Activated T-cell treated with anti-CD3 and anti-CD28 coated beads, Interleukin-2, amount 50 U/mL, for 48 hours (primary cell): Measurements from ENCODE around the gene PCNX4.

Source experiments
- DNase-seq, 2 experiments: peaks; one replicate each; pipeline ENCODE4 v3.0.0-alpha.2; 2020

The PCNX4 gene

DNA sequence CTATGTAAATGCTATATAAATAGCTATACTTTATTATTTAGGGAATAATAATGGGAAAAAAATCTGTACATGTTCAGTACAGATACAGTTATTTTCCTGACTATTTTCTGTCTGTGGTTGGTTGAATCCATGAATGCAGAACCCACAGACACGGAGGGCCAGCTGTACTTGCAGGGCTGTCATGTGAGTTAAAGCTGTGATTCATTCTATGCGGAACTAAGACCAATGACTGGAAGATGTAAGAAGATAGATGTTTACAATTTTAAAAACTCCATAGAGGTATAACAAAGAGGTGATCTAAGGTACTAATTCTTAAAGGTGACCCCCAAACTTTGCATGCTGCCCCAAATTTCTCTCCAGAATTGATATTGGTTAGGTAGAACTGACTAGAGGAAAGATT lies 14.6 kb downstream of the PCNX4 start:
- no peak for DNase-seq

DNA sequence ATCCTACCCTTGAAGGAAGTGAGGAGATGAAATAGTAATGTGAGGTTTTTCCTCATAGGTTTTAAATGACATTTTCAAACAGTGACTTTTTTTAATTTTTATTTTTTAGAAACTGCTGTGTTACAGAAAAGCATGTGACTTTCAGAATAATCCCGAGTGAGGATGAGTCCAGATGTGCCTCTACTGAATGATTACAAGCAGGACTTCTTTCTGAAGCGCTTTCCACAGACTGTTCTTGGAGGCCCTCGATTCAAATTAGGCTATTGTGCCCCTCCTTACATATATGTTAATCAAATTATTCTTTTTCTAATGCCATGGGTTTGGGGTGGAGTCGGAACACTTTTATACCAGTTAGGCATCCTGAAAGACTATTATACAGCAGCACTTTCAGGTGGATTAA lies 15.8 kb downstream of the PCNX4 start:
- no peak for DNase-seq

DNA sequence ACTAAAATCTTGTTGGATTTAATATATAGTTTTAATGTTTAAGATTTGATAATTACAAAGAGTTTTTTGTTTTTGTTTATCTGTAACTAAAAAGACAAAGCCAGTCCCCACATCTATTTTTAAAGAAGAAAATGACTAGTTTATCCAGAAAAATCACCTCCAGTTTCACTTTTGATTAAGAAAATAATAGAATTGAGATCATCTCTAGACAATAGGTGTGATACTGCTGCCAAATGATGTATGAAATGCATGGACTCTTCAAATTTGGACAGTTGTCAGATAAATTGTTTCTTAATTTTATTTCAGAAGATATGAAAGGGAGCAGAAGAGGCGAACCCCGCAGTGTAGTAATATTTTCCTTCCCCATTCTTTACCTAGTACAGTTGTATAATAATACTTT lies 20.0 kb downstream of the PCNX4 start:
- no peak for DNase-seq

DNA sequence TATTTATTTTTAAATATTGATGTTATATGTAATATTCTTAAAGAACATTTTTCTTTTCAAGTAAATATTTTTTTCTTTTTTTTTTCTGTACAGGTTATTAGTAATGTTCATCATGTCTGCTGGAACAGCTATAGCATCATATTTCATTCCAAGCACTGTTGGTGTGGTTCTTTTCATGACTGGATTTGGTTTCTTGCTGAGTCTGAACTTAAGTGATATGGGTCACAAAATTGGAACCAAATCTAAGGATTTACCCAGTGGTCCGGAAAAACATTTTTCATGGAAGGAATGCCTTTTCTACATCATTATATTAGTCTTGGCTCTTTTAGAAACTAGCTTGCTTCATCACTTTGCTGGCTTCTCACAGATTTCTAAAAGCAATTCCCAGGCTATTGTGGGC lies 23.2 kb downstream of the PCNX4 start:
- no peak for DNase-seq

DNA sequence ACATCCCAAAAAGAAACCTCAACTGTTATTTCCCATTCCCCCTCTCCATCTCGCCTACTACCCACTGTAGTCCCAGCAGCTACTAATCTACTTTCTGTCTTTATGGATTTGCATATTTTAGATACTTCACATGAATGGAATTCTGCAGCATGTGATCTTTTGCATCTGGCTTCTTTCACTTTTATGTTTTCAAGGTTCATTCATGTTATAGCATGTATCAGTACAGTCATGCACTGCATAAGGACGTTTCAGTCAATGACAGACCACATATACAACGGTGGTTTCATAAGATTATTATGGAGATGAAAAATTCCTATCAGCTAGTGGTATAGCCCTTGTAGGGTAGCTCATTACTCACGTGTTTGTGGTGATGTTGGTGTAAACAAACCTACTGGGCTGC lies 24.5 kb downstream of the PCNX4 start:
- no peak for DNase-seq

DNA sequence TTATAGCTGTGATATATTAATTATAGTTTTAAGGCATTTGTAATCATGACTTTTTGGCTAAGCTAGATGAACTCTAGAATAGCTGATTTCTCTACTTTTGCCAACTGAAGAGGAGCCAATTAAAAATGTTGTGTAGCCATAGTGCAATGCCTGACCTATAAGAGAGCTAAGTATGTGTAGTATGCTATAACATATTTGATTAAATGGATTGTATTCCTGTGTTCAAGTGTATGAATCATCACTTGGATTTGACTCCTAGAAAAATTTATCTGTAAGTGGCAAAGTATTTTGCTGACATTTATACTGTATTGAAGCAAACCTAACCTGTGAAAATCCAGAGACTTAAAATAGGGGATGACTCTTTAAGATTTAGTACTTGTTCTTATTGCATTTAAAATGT lies 34.2 kb downstream of the PCNX4 start:
- no peak for DNase-seq

DNA sequence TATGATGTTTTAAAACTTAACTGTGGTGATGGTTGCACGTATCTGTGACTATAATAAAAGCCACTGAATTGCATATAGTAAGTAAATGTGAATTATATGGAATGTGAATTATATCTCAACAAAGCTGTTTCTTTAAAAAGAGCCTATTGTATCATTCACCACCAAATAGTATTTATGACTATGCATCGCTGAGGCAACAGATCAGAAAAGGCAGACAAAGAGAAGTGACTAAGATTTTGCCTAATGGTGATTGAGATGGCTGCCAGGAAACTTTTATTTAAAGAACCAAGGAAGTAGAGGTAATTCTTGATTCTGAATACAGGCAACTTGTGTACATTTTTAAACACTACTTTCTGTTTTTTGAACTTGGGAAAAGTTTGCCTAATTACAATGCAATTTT lies 41.8 kb downstream of the PCNX4 start:
- no peak for DNase-seq

DNA sequence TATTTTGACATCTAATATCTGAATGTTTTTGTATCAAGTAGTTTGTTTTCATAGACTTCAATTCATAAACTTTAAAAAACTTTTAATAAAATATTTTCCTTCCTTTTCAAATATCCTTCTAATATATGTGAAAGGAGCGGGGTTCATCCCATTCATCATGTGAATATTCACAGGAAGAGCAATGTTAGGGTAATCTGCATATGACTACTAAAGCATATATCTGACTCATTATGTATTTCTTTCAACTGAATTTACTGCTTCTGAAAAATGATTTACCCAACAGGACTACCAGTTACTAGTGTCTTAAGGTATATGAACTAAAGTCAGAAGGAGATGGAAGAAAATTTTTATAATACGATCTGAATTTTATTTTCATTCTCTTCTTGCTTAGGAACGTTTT lies 43.0 kb downstream of the PCNX4 start:
- no peak for DNase-seq

DNA sequence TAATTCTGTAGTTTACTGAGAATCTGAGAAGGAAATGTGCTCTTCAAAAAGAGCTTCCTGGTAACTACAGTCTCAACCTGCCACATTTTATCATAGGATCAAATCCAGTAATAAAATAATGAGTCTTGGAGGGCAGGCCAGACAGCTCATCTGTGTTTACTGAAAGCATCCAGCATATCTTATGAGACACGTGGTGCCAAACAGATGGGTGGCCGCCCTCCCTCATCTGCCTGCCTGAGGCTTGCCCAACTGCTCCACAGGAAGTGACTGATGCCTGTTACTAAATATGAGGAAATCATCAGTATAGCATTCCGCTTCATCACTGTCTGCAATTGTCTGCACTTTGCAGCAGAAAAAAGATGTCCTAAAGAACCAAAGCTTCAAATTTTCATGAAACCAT lies 60.0 kb downstream of the PCNX4 start:
- DNase-seq, result peak; percentile 48 to 67

DNA sequence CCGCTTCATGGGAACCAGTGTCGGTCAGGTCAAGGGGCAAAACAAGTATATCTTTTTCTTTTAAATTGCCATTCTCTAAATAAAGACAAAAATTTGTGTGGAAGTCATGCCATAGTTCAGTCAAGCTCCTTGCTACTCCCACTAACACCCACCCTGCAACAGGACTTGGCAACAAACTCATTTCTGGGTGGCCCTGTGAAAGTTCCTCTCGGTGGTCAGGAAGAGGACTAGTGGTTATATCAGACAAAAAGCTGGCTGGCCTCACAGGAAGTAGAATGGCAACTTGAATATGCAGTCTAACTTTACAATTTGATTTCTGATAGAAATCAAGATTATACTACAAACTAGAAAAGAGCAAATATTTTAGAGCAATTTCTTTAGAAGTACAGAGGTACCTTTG lies 62.3 kb downstream of the PCNX4 start:
- DNase-seq, result no peak

DNA sequence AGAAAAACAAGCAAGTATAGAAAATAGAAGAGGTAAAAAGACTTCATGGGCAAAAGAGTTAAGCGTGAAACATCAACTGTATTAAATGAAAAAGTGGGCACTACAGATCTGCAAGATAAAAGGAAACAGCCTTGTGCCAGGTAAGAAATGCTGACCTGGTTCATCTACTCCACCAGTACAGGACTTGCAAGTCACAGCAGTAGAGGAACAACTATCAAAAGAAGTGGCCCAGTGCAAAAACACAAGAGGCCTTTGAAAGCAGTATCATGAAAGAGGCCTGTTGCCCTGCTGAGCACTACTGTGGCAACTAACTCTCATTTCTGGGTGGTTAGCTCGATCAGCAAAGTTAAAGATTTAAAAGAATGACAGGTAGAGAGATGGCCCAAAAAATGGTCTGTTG lies 62.9 kb downstream of the PCNX4 start:
- no peak for DNase-seq

DNA sequence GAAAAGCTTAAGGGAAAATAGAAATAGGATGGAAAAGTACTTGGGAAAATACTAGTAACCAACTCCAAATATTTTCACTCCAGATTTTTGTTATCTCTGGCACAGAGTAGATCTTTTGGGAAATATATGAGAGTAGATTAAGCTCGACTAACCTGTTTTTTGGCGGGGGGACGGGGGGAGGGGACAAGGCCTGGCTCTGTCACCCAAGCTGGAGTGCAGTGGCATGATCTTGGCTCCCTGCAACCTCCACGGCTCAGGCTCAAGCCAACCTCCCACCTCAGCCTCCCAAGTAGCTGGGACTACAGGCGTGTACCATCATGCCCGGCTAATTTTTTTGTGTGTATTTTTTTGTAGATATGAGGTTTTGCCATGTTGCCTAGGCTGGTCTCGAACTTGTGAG lies 68.7 kb downstream of the PCNX4 start:
- no peak for DNase-seq

DNA sequence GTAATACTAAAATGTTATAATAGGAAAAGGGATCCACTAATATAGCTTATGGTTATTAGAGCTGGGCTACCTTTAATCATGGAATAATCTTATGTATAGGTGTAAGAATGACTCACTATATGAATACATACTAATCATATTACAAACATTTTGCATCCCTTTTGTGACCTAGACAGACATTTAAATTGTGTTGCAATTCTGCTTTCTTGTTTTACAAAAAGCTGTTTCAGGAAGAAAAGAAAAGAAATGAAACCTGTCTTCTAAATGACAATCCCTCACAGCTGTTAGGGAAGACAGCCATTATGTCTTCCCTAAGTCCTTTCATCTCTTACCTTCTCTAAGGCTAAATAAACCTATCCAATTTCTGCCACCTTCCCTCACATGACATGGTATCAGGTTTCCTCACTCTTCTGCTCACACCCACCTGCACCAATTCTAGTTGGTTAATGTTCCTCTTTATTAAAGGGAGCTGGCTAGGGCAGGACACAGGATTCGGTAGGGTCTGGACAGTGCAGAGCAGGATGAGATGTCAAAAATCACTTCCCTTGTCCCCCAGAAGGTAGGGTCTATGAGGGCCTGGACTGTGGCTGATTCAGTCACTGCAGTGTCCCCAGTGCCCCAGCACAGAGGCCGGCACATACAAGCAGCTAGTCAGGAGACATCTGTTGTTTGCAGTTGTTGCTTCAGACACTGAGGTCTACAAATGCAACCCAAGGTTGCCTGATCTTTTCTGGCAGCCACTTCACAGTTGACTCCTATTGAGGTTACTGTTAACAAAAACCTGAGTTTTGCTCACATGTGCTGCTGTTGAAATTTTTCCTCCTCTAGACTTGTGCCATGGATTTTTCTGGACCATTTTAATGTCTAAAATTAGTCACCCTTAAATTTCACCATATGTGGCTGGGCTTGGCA lies 69.7 kb downstream of the PCNX4 start:
- no peak for DNase-seq

DNA sequence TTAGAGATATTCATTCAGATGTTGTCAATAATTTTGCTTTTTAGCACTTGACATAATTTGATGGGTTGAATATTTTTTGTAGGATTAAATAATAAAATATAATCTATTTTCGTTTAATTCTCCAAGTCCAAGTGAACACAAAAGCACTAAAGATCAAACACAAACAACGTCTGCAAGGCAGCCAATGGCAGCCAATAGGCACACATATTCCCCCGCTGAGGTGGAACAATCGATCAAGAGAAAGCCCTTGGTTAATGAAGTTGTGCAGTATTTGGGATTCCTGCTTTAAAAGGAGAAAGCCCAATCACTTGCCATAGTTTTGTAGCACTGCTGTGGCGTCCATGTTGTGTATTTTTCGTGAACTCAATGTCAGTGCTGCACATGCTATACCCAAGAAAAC lies 72.0 kb downstream of the PCNX4 start:
- DNase-seq, result no peak

DNA sequence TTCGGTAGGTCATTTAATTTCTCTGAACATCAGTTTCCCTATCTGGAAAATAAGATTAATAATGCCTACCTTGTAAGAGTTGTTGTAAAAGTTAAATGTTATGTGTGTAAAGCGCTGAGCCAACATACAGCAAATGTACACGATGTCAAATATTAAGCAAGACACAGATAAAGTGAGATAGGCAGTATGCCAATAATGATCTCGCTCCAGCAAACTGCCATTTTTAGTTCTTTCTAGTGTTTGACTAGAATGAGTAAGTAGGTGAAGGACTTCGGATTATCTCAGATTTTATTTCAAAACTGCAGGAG lies 72.6 kb downstream of the PCNX4 start:
- no peak for DNase-seq

DNA sequence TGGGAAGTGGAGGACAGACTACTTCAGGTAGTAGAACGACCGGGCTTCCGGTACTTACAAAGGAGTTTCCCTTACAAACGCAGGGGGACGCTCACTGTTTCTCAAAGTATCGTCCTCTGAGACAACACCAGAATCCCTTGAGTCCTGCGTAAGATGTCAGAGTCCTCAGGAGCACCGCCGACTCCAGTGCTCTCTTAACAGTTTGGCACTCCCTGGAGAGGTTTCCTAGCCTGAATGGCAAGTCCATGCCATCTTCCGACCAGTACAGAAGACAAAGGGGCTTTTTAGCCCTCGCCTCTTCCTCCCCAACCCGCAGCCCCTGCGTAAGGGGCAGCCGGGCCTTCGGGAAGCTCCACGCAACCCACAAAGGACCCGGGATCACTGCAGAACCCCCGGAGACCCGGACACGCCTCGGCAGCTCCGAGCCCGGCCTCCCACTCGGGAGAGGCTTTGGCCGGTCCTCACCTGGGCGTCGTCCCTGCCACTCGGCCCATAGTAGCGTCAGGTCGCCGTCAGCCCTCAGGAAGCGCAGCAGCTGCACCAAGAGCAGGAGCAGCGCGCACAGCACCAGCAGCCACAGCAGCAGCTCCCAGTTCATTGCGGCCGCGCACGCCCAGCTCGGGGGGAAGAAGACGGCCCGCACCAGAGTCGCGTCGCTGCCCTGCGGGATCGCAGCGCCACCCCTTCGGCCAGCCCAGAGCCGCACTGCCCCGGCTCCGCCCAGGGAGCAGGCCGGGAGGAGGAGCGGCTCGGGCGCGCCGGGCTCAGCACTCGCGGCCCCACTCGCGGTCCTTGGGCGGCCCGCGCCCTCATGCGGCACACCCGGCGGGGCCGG lies 73.2 kb downstream of the PCNX4 start, which contains the start of gene DHRS7:
TSS of gene DHRS7 (minus strand) at position 687 of the 835 bp plus-strand sequence. CDS start at position 598, 89 bp downstream.
- DNase-seq, result peak; percentile 78 to 83

DNA sequence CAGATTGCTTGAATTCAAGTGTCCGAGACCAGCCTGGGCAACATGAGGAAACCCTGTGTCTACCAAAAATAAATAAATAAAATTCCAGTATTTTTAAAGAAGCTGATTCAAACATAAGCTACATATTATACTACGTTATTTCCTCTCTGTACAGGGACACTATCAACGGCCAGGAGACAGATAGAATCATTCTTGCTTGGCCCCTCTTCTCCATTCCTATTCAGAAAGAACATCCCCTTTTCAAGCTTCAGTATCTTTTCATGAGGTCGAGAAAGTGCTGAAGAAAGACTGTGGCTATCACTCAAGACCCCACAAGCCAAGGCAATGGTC lies 73.8 kb downstream of the PCNX4 start:
- no peak for DNase-seq

DNA sequence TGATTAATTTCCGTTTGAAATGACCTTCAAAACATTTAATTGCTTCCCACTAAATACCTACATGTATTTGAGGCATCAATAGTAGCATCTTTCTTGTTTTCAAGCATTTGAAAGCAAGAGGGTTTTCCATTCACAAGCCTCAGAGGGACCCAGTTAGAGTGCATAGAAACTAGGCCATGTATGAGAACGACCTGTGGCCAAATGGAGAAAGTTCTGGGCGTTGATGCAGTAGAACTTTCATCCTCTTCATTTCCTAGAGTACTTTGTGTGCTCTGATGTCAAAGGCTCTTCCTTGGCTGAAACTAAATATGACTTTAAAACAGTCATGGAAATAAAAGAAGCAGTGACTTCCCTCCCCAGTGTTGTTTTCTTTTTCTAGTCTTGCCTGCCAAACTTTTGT lies 74.4 kb downstream of the PCNX4 start:
- no peak for DNase-seq

DNA sequence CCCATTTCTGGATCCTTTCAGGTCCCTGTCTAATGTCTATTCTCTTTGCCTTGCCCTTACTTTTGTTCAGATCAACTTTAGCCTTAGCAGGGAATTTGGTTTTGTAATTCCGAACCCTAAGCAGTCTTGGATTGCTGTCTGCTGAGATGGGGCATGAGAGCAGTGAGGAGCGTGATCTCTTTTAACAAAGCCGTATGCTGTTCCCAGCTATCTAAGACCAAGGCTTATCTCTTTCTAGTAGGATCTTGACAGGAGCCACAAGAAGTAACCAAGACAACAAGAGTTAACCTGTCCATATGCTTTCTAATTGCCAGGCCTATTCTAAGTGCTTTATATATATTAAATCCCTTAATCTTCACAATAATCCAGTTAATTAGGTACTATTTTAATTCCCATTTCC lies 78.0 kb downstream of the PCNX4 start:
- no peak for DNase-seq

DNA sequence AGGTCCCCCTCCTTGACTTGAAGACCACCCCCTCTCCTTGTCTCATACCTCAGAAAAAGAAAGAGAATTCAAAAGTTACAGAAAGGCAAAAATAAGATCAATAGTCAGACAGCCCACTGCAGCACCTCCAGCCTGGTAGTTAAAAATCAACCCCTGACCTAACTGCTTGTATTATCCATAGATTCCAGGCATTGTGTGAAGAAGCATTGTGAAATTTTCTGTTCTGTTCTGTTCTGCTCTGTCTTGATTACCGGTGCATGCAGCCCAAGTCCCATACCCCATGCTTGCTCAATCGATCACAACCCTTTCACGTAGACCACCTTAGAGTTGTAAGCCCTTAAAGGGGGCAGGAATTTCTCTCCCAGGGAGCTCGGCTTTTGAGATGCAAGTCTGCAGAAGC lies 79.2 kb downstream of the PCNX4 start:
- no peak for DNase-seq

DNA sequence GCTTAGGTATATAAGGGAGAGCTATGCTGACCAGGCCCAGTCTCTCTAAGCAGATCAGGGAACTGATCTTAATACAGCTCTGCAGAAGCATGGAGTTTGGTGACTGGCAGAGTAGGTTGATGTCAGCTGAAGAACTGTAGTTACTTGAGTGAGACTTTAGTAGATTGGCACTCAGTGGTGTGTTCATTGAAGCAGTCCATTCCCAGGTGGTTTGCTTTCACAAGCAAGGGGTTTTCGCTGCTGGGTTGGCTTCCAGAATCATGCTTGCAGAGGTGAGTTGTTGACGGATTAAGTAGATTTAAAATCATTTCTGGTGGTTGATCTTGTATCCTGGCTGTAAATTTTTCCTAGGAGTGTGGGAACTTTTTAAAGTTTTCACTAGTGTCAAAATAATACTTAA lies 80.0 kb downstream of the PCNX4 start:
- no peak for DNase-seq

DNA sequence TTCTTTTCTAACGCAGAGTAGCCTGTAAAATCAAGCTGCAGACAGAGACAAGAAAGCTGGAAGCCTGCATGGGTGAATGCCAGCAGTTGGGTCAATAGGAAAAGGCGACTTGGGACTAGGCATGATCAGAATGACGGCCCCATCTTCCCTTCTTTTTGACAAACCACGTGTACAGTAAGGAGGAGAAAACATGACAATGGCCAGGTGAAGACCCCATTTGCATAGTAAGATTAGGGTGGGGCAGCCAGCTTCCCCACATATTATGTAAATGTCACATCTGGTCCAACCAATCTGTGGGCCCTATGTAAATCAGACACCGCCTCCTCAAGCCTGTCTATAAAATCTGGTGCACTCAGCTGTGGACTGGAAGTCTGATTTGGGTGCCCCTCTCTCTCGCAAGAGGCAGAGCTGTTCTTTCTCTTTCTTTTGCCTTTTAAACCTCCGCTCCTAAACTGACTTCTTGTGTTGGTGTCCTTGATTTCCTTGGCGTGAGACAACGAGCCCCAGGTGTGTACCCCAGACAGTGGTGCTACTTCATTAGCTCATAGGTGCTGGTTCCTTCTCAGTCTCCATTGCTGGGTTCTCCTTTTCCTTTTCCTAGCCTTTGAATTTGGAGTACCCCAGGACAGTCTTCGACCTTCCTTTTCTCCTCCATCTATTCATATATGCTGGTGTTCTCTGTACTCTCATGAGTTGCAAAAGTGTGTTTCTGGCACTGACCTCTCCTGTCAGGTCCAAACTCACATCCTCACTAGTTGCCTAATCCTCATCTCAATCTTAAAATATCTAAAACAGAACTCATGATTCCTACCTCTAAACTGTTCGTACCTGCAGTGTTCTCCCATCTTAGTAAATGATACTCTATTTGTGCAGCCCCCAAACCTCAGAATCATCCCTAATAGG lies 82.9 kb downstream of the PCNX4 start:
- no peak for DNase-seq

DNA sequence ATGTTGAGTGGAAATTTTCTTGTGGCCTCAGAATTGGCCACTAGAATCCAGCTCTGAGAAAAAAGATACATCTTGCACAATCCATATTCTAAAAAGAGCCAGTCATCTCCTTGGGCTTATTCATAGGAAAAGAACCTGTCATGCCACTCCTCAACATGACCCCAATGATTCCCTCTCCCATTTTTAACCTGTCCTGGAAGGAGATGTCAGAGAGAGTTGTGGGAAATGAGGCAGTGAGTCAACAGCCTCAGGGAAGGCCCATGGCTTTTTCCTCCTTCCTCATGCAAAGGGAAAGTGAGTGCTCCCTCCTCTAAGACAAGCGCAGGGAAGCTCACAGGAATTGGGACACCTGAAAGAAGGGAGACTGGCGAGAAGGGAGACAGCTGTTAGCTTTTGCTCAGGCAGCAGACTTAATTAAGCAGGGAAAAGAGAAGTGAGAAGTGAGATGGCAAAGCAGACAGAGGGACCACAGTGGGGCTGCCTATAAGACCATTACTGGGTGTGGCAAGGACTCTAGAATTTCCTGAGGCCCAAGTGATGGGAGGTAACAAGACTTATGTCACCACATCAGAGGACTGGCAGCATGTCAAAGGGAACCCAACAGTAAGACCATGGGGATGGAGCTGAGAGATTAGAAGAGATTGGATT lies 83.7 kb downstream of the PCNX4 start:
- no peak for DNase-seq
